Anterior cingulate cortex (tissue), 58 donors: ENCODE measurements around the gene ZNF512B.
"Not testable (repeated sequence)": the region's sequence is repeated elsewhere in the genome, so short reads cannot be mapped to it uniquely, and the experiment has no call there.

Experiments used
- DNase-seq, 58 donors: peaks; one replicate each; lab custom pipeline; 2025; lab: John Stamatoyannopoulos, UW

Gene ZNF512B

DNA sequence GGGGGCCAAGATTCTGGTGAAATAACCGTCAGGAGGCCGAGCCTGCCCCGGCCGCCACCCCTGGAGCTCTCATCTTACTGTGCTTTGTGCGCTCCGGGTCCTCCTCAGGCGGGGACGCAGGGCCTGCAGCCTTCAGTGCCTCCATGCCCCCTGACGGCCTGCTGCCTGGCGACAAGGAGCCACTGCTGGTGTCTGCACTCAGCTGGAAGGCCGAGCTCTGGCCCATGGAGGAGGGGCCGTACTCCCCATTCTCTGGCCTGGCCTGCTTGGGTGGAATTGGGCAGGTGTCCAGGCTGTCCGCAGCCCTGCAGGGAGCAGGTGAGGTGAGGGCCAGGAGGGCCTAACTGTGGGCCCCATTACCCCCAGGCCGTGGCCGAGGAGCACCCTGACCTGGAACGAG lies 5.3 kb downstream of the ZNF512B start:
- DNase-seq, result no peak

GRCh38 chr20:63963784-63964301 lies 5.9 kb downstream of the ZNF512B start:
- no peak for DNase-seq

GRCh38 chr20:63963348-63963741 lies 6.4 kb downstream of the ZNF512B start:
- DNase-seq, result no peak

DNA sequence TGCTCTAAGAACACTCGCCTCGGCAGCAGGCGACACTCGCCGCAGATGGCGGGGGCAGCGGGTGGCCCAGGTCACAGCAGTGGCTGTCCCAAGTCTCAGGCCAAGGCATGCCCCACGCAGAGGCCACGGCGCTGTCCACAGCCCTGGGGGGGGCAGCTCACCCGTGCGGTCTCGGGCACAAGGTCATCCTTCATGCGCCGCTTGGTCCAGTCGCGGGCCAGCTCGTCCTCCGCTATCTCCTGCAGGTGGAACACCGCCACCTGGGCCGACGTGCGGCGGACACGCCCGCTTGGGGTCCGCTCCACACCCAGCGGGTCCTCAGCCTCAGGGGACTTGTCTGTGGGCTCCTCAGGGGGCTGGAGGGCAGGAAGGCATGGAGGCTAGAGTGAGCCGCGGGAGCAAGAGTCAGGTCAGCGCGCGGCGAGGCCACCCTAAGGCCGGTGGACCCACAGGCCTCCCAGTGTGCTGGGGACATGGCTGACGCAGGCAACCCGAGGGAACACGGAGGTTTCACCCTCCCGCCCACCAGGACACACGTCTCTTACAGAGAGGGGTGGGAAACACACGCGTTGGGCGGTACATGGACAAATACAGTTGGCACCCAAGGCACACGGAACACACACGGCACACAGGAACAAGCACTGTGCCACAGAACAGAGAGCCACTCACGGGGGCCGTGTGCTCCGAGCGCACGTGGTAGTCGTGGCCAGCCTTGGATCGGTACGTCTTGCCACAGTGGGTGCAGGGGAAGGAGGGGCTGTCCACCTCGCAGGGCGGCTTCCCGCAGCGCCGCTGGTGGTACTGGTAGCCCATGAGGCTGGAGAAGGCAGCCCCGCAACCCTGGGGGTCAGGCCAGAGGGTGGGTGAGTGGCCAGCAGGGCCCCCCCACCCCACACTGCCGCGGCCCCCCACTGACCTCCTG lies 7.0 kb downstream of the ZNF512B start:
- no peak for DNase-seq

DNA sequence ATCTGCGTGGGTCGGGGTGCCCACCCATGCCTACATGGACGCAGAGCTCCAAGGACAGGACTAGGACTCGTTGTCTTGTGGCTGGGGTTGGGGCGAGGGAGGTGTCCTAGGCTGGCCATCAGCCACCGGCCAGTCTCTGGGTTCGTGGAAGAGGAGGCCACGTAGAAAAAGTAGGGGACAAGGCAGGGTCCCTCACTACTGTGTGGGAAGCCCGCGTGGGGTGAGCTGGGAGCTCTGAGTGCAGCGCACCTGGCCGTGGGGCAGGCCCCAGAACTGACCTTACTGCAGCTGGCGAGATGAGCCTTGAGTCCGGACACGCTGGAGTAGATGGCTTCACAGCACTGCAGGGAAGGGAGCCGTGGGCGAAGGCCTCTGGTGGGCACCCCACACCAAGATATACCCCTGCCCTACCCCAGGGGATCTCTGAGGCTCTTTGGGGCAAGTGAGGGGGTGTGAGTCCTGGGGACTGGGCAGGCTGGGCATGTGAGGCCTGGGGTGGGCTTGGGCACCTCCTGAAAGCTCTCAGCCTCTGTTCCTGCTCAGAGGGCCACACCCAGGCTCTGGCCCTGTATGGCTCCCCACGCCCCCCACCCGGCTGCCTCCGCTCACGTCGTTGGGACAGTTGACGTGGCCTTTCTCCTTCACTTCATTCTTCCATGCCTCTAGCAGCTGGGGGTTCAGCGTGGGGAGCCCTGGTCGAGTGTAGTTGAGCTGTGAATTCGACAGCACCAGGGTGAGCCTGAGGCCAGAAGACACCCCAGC lies 7.9 kb downstream of the ZNF512B start:
- DNase-seq, result no peak

- not testable (repeated sequence) for DNase-seq
Observed at GRCh38 chr20:63960654-63961621, 8.8 kb downstream of the ZNF512B start.

- no peak for DNase-seq
Observed at GRCh38 chr20:63959699-63960075, 10.0 kb downstream of the ZNF512B start.

DNA sequence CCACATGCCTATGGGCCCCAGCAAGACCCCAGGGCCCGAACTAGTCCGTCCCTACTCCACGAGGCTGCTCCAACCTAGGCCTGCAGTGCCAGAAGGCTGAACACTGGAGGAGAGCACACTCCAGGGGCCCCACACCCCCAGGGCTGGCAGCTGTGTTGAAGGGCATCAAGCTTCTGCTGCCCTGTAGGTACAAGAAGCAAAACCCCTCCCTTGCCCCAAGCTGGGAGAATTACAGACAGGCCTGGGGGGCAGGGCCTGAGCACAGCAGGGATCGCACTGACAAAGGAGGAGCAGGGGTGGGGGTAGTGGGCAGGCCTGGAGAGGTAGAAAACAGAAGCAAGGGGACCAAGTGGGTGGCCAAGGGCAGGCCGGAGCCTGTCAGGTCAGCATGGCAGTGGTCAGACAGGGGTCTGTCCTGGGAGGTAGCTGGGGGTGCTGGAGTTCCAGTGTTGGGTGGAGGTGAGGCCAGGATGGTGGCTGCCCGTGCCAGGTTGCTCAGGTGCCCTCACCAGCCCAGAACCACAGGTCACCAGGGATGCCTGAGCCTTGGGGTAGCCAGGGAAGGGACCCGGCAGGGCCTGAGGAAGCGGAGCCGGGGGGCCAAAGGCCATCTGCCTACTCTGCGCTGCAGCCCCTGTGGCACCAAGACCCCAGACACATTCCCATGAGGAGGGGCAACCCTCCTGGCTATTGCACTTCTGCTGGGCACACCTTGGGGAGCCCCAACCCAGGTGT lies 10.6 kb downstream of the ZNF512B start:
- no peak for DNase-seq

DNA sequence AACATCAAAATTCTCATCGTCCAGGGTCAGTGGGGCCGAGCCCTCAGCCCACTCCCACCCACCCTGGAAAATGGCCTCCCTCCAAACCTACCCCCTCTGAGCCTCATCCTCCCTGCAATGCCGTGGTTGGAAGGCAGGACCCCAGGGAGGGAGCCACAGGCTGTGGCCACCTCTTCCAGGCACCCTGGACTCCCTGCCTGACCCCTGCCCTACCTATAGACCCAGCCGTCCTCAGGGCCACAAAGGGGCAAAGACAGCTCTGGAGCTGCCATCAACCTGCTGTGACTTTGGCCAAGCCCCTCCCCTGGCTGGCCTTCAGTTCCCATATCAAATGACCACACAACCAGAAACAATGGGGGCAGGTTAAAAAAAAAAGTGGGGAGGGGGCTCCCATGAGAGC lies 11.3 kb downstream of the ZNF512B start:
- no peak for DNase-seq

- DNase-seq, result peak in 1 of 58 donors; percentile 31
Observed at GRCh38 chr20:63957690-63958441, 11.9 kb downstream of the ZNF512B start.

- DNase-seq, result peak in 48 of 58 donors; percentile 13 to 80 (median 51)
Observed at GRCh38 chr20:63957004-63957689, 12.6 kb downstream of the ZNF512B start.

GRCh38 chr20:63956664-63957003 lies 13.1 kb downstream of the ZNF512B start:
- DNase-seq, result peak in 2 of 58 donors; percentile 46 to 59

- peak in 55 of 58 donors; percentile 37 to 98 (median 84) for DNase-seq
Observed at GRCh38 chr20:63955827-63956663, 13.7 kb downstream of the ZNF512B start, which contains the start of gene UCKL1. Gene UCKL1 (minus strand): TSS chr20:63956416. CDS start chr20:63956372, 44 bp downstream.

DNA sequence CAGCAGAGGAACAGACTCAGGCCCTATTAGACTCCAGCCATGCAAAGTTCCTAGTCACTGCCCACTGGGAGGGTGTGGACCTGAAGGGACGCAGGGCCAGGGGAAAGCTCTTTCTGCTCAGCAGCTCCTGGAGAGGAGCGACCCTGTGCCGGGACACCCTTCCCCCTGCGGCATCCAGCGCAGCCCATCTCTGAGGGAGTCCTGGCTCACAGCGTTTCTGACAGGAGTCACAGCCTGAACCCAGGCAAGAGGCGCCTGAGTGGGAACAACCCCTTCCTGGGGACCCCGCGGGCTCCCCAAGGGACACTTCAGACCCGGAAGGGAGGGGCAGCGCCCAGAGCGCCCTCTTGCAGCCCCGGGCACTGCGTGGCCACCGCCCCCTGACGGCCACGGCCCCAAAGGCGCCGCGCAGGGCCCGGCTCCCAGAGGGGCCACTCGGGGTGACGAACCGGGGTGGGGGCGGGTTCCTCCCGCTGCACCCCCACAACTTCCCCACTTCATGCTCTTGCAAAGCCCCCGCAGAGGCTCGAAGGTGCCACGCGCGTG lies 14.4 kb downstream of the ZNF512B start:
- peak in 34 of 58 donors; percentile 23 to 68 (median 52) for DNase-seq

DNA sequence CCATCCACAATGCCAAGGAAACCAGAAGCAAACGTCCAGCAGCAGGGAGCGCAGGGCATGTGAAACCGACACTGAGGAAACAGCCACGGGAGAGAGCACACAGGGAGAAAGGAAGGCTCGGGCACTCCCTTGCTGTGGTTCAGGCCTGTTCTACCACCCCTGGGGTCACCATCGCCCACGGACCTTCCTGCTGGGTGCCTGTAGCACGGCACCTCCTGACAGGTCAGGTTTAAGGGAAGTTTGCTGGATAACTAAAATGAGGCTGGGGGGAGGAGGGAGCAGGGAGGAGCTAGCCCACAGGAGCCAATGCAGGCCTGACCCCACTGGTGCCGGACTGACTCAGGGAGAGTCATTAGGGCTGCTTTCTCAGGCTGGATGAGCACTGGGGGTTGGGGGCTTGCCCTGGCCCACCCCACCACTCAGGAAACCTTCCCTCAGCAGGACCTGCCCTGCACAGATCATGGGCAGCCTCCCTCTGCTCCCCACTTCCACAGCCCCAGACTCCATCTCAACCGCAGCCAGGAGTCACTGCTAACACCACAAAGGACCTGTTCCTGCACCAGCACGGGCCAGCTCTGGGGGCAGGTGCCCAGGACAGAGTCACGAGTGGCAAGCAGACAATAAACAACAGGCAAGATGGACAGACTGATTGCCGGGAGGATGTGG lies 15.8 kb downstream of the ZNF512B start:
- no peak for DNase-seq

DNA sequence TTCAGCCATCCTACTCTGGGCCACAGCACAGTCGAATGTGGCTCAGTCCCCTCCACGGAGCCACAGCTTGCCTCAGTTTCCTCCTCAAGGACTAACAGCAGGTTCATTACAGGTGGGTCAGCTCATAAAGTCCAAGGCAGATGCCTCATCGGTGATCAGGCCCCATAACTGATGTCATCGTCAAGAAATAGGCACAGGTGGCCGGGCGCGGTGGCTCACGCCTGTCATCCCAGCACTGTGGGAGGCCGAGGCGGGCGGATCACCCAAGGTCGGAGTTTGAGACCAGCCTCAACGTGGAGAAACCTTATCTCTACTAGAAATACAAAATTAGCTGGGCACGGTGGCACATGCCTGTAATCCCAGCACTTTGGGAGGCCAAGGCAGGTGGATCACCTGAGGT lies 17.0 kb downstream of the ZNF512B start:
- DNase-seq, result no peak
